ENCODE measurements around the gene NQO2. TPM values are rescaled to one million over a fixed set of nuclear protein-coding genes. Genes with fewer than 3 reads are reported as not detected.
A peak's percentile ranks its signal among the peaks of the same experiment; 100 is the strongest.

The NQO2 gene
- total RNA-seq (10 to 100 TPM in 4 of 5 experiments, 1 to 10 TPM in 1; 8.1 to 34.6 (median 22.6) TPM), polyA plus RNA-seq (10 to 100 TPM; 44.4 to 52.0 TPM), total RNA-seq (11.2 reads per million, percentile 38 among the genes with 10 or more reads in this experiment)

GRCh38 chr6:2999618-3000557, at the start of gene NQO2:
Gene NQO2, plus strand, starts transcription at chr6:2999894. Its CDS starts 6,659 bp downstream, at chr6:3006553.
- Mint-ChIP-seq H3K27me3 (peaks cover 0 to 5% (median 0%) of the 10 kb centered on the region in 5 donors), H3K4me1 (peaks cover 11 to 35% (median 26%) of the 10 kb centered on the region in 7 donors), H3K27ac (peak within 1 kb of the TSS; percentile 78 to 96 (median 88)), H3K36me3 (peaks cover 0 to 7% (median 4%) of the 10 kb centered on the region in 5 donors), H3K4me3 (peak within 1 kb of the TSS; percentile 83 to 95 (median 90)), H3K9me3 (peaks cover 0 to 2% (median 0%) of the 10 kb centered on the region in 11 donors)
- peaks cover 5 to 18% of the 10 kb centered on the region in 2 donors for H3K4me1 ChIP-seq (ENCODE audit: control insufficient read depth in 2 of 2, insufficient read depth in 2 of 2, low read length in 2 of 2)
- H3K9me3 ChIP-seq (ENCODE audit: control insufficient read depth in 2 of 3, low read length in 3 of 3) = no peaks in the 10 kb centered on the region
- peak within 1 kb of the TSS; percentile 95 for H3K4me3 ChIP-seq (ENCODE audit: low read length)
- peaks cover 0 to 10% (median 0%) of the 10 kb centered on the region in 3 experiments for H3K36me3 ChIP-seq (ENCODE audit: control insufficient read depth in 2 of 3, insufficient read depth in 3 of 3, low read length in 3 of 3)
- H3K27ac ChIP-seq (ENCODE audit: low read depth, low read length) = peak within 1 kb of the TSS; percentile 88
- intact Hi-C loops (cut with micrococcal nuclease) = loop anchor here (1.0 to 10.0 kb wide), 16 partner anchors 10 to 1775 kb away; partner anchors contain the start of genes BPHL (in 2 of the 2), RIPK1 (in 2 of the 2), CDYL (in 1 of the 2) and ECI2 (in 1 of the 2)
- ATAC-seq (peak; percentile 91), DNase-seq (peak; percentile 68 to 92 (median 81))
- H3K27me3 ChIP-seq (ENCODE audit: control insufficient read depth in 2 of 2, insufficient read depth in 2 of 2, low read length in 2 of 2) = no peaks in the 10 kb centered on the region
- POLR2A ChIA-PET = interaction anchor here (0.6 to 4.2 kb wide), 24 partner anchors 10 to 158 kb away, joined by 3 to 53 read pairs (median 5); partner anchors contain the start of genes RIPK1 and SERPINB1
- CTCF ChIA-PET = interaction anchor here (0.7 to 1.7 kb wide), 6 partner anchors 10 to 154 kb away, joined by 3 to 7 read pairs (median 5); no protein-coding TSS in a partner anchor

- ATAC-seq (no peak), DNase-seq (no peak)
- intact Hi-C loops (cut with micrococcal nuclease) = no loop called here
- Histone ChIP-seq H3K4me1 (ENCODE audit: control insufficient read depth in 2 of 2, insufficient read depth in 2 of 2, low read length in 2 of 2) (no peaks in the 10 kb centered on the region), H3K4me3 (ENCODE audit: low read length) (no peak overlapping the region), H3K27ac (ENCODE audit: low read depth, low read length) (no peak overlapping the region), H3K27me3 (ENCODE audit: control insufficient read depth in 2 of 2, insufficient read depth in 2 of 2, low read length in 2 of 2) (no peaks in the 10 kb centered on the region), H3K36me3 (ENCODE audit: control insufficient read depth in 2 of 3, insufficient read depth in 3 of 3, low read length in 3 of 3) (peaks cover 0 to 15% (median 0%) of the 10 kb centered on the region in 3 experiments), H3K9me3 (ENCODE audit: control insufficient read depth in 2 of 3, low read length in 3 of 3) (no peaks in the 10 kb centered on the region)
- Mint-ChIP-seq H3K27me3 (peaks cover 0 to 12% (median 0%) of the 10 kb centered on the region in 5 donors), H3K36me3 (peaks cover 6 to 58% (median 36%) of the 10 kb centered on the region in 5 donors), H3K4me1 (peaks cover 9 to 31% (median 11%) of the 10 kb centered on the region in 7 donors), H3K27ac (peak overlapping the region in 1 of 9 donors; percentile 21), H3K9me3 (no peaks in the 10 kb centered on the region), H3K4me3 (no peak overlapping the region)
- CTCF ChIA-PET = interaction anchor here (0.8 to 1.7 kb wide), 3 partner anchors 16 to 39 kb away, joined by 3 to 5 read pairs (median 4); no protein-coding TSS in a partner anchor
- POLR2A ChIA-PET = interaction anchor here (1.9 kb wide), 1 partner anchor 39 kb away, joined by 7 read pairs; no protein-coding TSS in a partner anchor
Measured at GRCh38 chr6:2950713-2951112, 49.0 kb upstream of the NQO2 start.

- peaks cover 0 to 12% (median 0%) of the 10 kb centered on the region in 5 donors for H3K27me3 Mint-ChIP-seq
- Histone ChIP-seq H3K27ac (ENCODE audit: low read depth, low read length) (no peak overlapping the region), H3K27me3 (ENCODE audit: control insufficient read depth in 2 of 2, insufficient read depth in 2 of 2, low read length in 2 of 2) (no peaks in the 10 kb centered on the region), H3K36me3 (ENCODE audit: control insufficient read depth in 2 of 3, insufficient read depth in 3 of 3, low read length in 3 of 3) (peaks cover 0 to 15% (median 0%) of the 10 kb centered on the region in 3 experiments), H3K9me3 (ENCODE audit: control insufficient read depth in 2 of 3, low read length in 3 of 3) (no peaks in the 10 kb centered on the region), H3K4me3 (ENCODE audit: low read length) (no peak overlapping the region), H3K4me1 (ENCODE audit: control insufficient read depth in 2 of 2, insufficient read depth in 2 of 2, low read length in 2 of 2) (no peaks in the 10 kb centered on the region)
- peak overlapping the region; percentile 7 to 87 (median 43) for H3K27ac Mint-ChIP-seq
- ATAC-seq = peak; percentile 30
- no peak for DNase-seq
- CTCF ChIA-PET = interaction anchor here (0.6 to 1.7 kb wide), 9 partner anchors 9 to 48 kb away, joined by 3 to 6 read pairs (median 4); partner anchors contain the start of gene NQO2
- peaks cover 9 to 31% (median 11%) of the 10 kb centered on the region in 7 donors for H3K4me1 Mint-ChIP-seq
- H3K4me3 Mint-ChIP-seq = peak overlapping the region in 1 of 10 donors; percentile 11
- intact Hi-C loops (cut with micrococcal nuclease) = loop anchor here (1.0 to 2.0 kb wide), 4 partner anchors 8 to 38 kb away; no protein-coding TSS in a partner anchor
- H3K36me3 Mint-ChIP-seq = peaks cover 6 to 59% (median 34%) of the 10 kb centered on the region in 5 donors
- POLR2A ChIA-PET = interaction anchor here (0.8 to 1.9 kb wide), 5 partner anchors 8 to 43 kb away, joined by 3 to 7 read pairs (median 6); no protein-coding TSS in a partner anchor
- no peaks in the 10 kb centered on the region for H3K9me3 Mint-ChIP-seq
Measured at GRCh38 chr6:2951728-2952127, 48.0 kb upstream of the NQO2 start.

- H3K27me3 Mint-ChIP-seq = peaks cover 0 to 12% (median 0%) of the 10 kb centered on the region in 5 donors
- H3K9me3 ChIP-seq (ENCODE audit: control insufficient read depth in 2 of 3, low read length in 3 of 3) = no peaks in the 10 kb centered on the region
- no peak overlapping the region for H3K4me3 ChIP-seq (ENCODE audit: low read length)
- ATAC-seq (peak; percentile 96), DNase-seq (peak in 4 of 9 donors; percentile 10 to 61 (median 54))
- peaks cover 0 to 2% of the 10 kb centered on the region in 2 donors for H3K4me1 ChIP-seq (ENCODE audit: control insufficient read depth in 2 of 2, insufficient read depth in 2 of 2, low read length in 2 of 2)
- H3K27me3 ChIP-seq (ENCODE audit: control insufficient read depth in 2 of 2, insufficient read depth in 2 of 2, low read length in 2 of 2) = no peaks in the 10 kb centered on the region
- peak overlapping the region in 3 of 10 donors; percentile 53 to 65 (median 64) for H3K4me3 Mint-ChIP-seq
- H3K9me3 Mint-ChIP-seq = no peaks in the 10 kb centered on the region
- intact Hi-C loops (cut with micrococcal nuclease) = loop anchor here (1.0 to 2.0 kb wide), 4 partner anchors 9 to 37 kb away; no protein-coding TSS in a partner anchor
- H3K27ac ChIP-seq (ENCODE audit: low read depth, low read length) = no peak overlapping the region
- peaks cover 0 to 11% (median 0%) of the 10 kb centered on the region in 3 experiments for H3K36me3 ChIP-seq (ENCODE audit: control insufficient read depth in 2 of 3, insufficient read depth in 3 of 3, low read length in 3 of 3)
- H3K27ac Mint-ChIP-seq = peak overlapping the region in 4 of 9 donors; percentile 34 to 87 (median 68)
- CTCF ChIA-PET = interaction anchor here (0.6 to 1.7 kb wide), 8 partner anchors 10 to 47 kb away, joined by 3 to 6 read pairs (median 4); partner anchors contain the start of gene NQO2
- peaks cover 6 to 57% (median 29%) of the 10 kb centered on the region in 5 donors for H3K36me3 Mint-ChIP-seq
- peaks cover 10 to 31% (median 16%) of the 10 kb centered on the region in 7 donors for H3K4me1 Mint-ChIP-seq
- POLR2A ChIA-PET = interaction anchor here (0.6 to 3.0 kb wide), 9 partner anchors 9 to 112 kb away, joined by 3 to 14 read pairs (median 3); no protein-coding TSS in a partner anchor
Measured at GRCh38 chr6:2952557-2953095, 47.1 kb upstream of the NQO2 start.

GRCh38 chr6:2953098-2953497, 46.6 kb upstream of the NQO2 start:
- POLR2A ChIA-PET = interaction anchor here (0.6 to 3.0 kb wide), 6 partner anchors 10 to 112 kb away, joined by 3 to 14 read pairs (median 3); no protein-coding TSS in a partner anchor
- Mint-ChIP-seq H3K27me3 (peaks cover 0 to 9% (median 0%) of the 10 kb centered on the region in 5 donors), H3K4me3 (no peak overlapping the region), H3K27ac (peak overlapping the region in 1 of 9 donors; percentile 8), H3K36me3 (peaks cover 2 to 52% (median 29%) of the 10 kb centered on the region in 5 donors), H3K4me1 (peaks cover 11 to 32% (median 21%) of the 10 kb centered on the region in 7 donors), H3K9me3 (no peaks in the 10 kb centered on the region)
- Histone ChIP-seq H3K27me3 (ENCODE audit: control insufficient read depth in 2 of 2, insufficient read depth in 2 of 2, low read length in 2 of 2) (no peaks in the 10 kb centered on the region), H3K4me3 (ENCODE audit: low read length) (no peak overlapping the region), H3K9me3 (ENCODE audit: control insufficient read depth in 2 of 3, low read length in 3 of 3) (no peaks in the 10 kb centered on the region), H3K27ac (ENCODE audit: low read depth, low read length) (no peak overlapping the region), H3K36me3 (ENCODE audit: control insufficient read depth in 2 of 3, insufficient read depth in 3 of 3, low read length in 3 of 3) (peaks cover 0 to 6% (median 0%) of the 10 kb centered on the region in 3 experiments), H3K4me1 (ENCODE audit: control insufficient read depth in 2 of 2, insufficient read depth in 2 of 2, low read length in 2 of 2) (peaks cover 0 to 7% of the 10 kb centered on the region in 2 donors)
- intact Hi-C loops (cut with micrococcal nuclease) = loop anchor here in 1 of 2 donors (2.0 kb wide), 1 partner anchor 36 kb away; no protein-coding TSS in a partner anchor
- ATAC-seq (no peak), DNase-seq (no peak)
- CTCF ChIA-PET = interaction anchor here (1.2 to 1.7 kb wide), 5 partner anchors 10 to 46 kb away, joined by 4 to 6 read pairs (median 4); partner anchors contain the start of gene NQO2
